NCI-H1694 treated with DMSO at 0.1 percent for 48 hours (cell line): ENCODE data around the gene HHAT.

Experiments
- DNase-seq: peaks from one replicate; lab custom pipeline; 2025; lab: John Stamatoyannopoulos, UW

HHAT gene

DNA sequence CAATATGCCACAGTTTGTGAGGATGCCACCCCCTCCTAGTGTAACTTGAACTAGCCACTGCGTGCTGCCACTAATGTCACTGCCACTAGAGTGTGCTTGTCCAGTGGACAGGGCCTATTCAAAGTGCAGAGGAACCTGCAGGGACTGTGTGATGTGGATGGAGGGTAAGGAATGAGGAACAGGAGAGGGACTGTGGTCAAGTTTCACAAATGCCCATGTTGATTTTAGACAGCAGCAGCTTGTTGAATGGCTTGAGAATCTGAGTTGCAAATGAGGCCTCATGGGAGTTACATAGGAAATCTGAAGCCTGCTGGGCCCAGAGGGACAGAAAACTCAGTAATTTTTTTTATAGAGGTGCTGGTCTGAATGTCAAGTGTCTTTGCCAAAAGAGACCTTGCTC lies 112.3 kb downstream of the HHAT start:
- no peak for DNase-seq

DNA sequence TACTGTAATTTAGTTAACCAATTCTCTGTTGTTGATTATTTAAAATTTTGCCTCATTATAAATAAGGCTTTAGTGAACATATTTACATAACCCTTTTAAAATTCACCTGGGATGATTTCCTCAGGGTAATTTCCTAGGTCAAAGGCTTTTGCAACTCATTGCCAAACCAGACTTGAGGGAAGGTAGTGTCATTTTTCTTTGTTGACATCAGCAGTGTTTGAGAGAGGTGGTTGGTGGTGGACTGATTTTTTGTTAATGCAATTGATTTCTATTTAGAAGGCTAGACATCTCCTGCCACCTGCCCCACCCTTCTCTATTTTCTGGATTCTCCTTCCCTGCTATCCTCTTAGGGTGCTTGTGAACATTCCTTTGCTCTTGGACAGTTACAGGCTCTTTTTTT lies 116.8 kb downstream of the HHAT start:
- DNase-seq, result no peak

DNA sequence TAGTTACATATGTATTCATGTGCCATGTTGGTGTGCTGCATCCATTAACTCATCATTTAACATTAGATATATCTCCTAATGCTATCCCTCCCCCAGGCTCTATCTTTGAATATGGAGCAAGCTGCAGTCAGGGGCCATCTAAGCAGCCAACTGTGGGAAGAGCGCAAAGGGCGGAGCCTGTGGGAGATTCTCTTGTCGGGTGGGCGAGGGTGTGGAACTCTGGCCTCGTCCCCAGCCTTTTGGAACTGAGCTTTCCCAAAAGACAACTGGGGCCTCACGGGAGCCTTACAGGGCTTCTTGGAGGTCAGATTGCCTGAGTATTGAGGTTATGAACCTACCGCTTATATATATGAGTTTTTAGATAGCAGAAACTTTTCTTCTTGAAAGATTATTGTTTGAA lies 117.2 kb downstream of the HHAT start:
- no peak for DNase-seq

DNA sequence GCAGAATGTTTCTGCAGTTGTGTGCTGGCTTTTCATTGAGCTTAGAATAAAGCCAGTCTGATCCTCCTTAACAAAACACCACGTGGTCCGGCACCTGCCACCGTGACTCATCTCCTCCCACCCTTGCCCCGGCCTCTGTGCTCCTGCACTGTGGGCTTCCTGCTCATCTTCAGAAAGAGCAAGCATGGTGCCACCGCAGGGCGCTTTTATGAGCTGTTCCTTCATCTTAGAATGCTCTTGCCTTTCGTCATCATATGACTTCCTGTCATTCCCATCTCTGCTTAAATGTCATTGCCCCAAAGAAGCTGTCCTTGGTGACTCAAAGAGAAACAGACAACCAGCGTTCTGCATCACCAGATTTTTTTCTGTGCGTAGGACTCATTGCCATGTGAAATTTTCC lies 117.8 kb downstream of the HHAT start:
- DNase-seq, result no peak

DNA sequence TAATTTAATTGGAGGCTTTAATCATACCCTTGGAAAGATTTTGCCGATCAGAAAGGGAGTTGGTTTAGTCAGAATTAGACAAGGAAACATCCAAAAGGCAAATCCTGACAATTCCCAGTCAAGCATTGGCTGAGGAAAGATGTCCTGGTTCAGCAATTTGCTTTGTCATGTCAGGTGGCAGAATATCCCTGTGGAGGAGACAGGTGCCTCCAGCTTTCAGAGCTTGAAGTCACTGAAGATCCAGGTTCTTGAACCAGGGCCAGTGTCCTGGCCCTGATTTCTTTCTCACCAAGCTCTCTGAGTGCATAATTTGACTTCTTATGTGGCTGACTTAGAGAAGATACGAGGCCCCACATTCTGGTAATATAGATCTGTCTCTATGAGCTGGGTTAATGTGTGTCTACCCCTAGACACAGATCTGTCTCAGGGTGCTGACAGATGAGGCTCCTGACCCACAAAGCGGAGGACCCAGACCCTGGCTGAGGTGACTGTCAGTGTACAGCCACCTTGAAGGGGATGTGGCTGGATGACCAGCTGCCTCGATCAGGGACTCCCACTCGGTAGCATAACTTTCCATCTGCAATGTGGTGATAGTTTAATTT lies 118.9 kb downstream of the HHAT start:
- DNase-seq, result no peak

DNA sequence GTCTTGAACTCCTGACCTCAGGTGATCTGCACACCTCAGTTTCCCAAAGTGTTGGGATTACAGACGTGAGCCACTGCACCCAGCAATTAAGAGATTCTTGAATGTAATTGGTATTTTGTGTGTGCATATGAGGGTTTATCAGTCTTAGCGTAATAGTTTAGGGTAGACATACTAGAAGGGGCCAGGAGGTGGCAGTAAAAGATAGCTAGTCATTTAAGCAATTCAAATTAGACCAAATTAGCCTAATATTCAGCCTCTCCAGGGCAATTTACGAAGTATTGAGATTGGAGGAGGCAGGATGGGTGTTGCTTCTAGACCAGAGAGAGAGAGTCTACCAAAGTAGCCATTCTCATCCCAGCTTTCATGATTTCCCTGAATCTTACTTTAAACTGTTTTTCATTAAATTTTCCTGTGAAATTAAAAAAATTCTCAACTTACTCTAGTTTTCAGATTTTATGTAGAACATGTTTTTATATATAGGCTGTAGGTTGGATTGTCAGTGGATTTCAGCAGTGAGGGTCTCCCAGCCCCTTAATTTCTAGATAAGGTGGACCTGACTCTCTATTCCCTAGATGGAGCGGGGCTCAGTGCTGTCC lies 119.7 kb downstream of the HHAT start:
- peak; percentile 82 for DNase-seq

DNA sequence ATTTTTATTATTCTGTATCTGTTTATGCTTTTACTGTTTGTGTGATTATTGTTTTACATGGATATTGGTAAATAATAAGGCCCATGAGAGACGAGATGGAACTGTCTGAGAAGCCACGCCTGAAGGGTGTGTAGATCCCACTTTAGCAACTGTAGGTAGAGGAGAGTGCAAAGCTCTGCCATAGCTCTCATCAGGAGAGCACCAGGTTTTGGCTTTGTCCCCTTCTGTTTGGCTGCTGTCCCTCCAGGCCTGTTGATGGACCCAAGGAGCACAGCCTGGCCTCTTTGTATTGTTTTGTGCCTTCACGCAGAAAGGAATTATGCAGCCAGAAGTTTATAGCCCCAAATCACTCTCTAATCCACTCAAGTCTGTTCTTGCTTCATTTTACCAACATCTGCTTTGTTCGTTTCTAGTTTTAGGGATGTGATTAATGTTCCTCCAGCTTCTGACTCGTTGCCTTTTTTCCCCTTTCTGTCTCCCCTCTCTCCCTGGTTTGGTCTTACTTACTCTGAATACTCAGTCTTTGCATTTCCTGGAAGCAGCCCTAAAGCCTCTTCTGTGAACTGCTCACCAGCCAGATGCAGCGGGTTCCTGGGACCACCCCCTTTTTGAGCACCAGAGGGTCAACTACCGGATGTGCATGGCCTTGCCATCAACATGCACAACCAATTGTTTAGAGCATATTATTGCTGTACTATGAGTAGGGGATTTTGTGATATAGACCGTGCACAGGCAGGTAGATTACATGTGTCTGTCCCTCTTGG lies 127.3 kb downstream of the HHAT start:
- no peak for DNase-seq

DNA sequence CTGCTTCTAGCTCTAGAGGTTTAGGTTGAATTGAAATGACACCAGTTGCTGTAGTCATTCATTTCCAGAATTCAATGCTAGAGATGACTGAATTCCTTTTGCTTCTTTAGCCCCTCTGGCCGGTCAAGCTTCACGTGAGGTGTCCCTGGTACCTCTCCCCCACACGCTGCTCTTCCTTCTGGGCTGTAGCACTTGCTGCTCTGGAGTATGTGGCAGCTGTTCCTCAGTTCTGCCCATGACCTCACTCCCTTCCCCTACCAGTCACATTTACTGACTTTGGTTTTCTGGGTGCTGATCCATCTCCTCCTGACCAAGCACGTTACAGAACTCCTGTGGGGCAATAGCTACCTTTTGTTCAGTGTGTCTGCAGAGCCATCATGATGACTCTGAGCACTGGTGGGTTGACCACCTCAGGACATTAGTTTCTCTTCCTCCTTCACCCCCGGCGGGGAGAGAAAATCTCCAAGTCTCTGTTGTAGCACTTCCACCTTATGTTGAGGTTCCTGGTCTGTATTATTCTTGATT lies 128.1 kb downstream of the HHAT start:
- no peak for DNase-seq

DNA sequence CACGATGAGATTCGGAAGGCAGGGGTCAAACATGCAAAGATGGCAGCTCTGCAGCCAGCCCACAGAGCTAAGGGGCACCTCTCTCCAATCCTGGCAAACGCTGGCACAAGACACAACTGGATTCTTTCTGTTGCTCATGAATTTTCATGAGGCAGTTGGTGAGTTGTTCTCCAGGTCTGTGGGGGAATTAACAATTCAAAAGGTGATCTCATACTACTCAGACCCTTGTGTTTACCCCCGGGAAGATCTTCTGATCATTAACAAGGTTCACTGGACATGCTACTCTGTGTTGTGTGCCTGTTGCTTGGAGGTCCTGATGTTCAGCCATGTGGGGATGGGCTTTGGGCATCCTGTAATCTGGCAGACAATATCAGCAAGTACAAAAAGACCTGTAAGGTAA lies 128.9 kb downstream of the HHAT start:
- no peak for DNase-seq

DNA sequence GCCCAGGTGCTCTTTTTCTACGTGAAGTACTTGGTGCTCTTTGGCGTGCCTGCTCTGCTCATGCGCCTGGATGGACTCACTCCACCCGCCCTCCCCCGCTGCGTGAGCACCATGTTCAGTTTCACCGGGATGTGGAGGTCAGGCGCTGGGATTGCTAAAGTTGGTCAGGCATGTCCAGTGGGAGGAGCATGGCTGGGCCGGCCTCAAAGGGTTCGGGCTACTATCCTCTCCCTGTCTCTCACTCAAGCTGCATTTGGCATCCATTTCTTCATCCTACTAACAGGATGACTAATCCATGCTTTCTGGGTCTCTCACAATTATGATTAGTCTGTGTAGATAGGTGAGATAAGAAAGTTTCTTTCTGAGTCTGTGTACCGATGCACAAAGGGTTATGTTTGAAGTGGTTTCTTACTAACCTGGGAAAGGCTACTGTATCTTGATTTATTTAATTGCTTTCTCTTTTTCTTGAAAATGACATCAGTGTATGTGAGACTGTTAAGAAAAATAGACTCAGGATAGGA lies 135.9 kb downstream of the HHAT start:
- no peak for DNase-seq

DNA sequence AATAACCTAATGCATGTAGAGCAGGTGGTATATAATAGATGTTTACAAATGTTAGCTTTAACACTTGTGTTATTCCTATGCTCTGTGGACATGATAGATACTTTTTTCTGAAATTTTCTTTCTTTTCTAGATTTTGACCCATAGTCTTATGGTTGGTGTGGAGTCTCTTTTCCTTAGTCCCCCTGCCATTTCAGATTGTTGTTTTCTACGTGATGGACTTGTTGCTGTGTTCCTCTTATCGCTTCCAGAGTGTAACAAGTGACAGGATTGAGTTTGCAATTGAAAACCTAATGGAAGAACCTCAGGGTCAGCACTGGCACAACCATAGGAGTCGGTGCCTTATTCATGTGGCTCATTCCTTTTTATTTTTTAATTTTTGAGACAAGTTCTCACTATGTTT lies 136.4 kb downstream of the HHAT start:
- DNase-seq, result no peak

DNA sequence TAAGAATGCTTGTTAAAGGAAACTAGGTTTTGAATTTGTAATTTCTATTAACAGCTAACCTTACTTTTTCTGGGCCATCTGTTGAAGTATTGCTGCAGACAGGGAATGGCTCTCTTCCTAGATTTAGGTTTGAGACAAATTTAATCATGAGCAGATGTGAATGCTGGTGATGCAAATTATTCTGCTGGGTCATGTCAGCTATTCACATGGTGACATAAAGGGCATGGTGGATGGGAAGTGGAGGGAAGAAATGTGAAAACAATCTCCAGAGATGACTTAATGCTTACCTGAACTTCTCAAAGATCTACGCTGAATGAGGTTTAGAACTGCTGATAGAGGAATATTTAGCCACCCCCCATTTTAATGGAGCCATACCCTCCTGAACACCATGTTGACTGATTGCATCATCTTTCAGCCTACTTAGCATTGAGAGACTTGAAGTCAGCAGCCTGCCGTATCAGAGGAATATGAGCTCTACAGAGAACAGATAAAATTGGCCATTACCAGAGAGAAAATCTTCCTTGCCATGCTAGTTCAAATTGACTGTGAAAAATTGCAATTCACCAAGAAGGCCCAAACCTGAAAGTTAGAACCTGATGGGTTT lies 138.8 kb downstream of the HHAT start:
- DNase-seq, result peak; percentile 42

DNA sequence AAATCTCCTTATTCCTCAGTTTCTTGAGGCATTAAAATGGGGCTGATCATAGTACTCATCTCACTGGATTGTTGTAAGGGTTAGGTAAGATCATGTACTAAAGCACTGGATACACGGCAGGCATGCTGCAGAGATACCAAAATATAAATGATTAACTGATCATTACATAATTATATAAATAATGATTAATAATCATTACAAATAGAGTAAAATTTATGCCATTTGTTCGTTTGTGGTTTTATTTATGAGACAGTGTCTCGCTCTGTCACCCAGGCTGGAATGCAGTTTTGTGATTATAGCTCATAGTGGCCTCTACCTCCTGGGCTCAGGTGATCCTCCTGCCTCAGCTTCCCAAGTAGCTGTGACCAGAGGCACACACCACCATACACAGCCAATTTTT lies 140.7 kb downstream of the HHAT start:
- DNase-seq, result no peak

DNA sequence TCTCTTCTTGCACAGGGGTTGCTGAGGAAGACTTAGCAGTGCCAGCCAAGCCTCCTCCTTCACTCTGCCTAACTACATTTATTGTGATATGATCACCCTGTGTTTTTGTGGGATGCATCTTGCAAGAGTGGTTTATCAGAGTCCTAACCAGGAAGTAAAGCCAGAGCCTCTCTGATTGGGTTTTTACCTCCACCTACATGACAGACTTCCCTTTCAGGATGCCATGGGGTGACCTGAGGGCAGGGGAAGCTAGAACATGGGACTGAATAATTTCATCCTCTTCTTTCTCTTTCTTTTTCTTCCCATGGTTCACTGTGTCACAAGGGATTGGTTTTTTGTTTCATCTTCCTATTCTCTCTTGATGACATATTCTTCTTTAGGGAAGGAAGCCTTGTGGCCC lies 146.6 kb downstream of the HHAT start:
- no peak for DNase-seq

DNA sequence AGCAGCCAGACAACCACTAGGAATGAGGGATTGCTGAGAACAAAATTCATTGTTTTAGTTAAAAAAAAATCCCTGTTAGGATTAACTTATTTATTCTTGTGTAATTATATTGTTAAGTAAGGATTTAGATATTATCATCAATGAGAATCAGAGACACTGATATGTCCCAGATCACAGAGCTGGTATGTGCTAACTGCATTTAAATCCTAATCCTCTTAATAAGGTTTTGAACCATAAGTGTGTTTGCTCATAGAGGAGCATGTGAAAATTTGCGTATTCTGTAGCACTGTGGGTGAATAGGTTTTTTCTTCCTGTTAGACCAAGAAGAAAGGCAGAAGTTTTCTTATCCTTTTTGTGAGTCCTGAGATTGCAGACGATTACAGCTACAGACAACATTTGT lies 147.1 kb downstream of the HHAT start:
- DNase-seq, result no peak

DNA sequence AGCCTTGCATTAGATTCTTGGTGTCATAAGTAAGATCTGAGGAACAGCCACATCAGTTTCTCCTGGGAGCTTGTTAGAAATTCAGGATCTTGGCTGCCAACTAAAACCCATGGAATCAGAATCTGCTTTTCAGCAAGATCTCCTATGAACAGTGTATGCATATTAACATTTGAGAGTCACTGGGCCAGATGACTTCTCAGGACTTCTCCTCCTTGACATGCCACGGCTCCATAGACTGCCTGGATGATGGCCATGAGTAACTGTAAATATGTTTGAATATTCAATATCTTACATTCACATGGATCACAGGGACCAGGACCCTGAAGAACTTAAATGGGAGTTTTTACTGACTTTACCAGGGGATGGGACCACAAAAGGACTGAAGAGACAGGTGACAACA lies 148.0 kb downstream of the HHAT start:
- no peak for DNase-seq

DNA sequence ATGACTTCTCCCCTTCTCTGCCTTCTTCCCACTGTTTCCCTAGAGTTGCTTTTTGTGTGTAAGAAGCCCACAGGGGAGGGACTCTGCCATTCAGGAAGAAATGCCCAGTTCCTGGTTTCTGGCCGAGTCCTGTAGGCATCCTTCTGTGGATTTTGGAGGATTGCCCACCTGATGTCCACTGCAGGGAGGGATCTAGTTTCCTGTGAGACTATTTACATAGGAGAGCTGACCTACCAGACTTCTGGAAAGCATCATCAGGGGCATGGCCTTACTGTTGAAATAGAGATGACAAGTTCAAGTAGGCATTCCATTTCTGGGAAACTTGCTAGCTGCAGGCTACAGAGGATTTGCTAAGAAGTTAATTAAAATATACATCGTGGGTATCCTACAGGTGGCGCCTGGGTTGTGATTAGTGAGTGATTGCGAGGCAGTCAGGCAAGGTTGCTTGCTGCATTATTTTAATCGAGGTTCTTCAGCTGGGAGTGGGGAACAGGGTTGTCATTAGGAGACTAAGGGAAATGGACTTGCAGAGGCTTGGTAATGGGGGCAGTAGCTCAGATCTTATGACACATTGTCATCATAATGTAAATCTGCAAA lies 148.7 kb downstream of the HHAT start:
- DNase-seq, result no peak

DNA sequence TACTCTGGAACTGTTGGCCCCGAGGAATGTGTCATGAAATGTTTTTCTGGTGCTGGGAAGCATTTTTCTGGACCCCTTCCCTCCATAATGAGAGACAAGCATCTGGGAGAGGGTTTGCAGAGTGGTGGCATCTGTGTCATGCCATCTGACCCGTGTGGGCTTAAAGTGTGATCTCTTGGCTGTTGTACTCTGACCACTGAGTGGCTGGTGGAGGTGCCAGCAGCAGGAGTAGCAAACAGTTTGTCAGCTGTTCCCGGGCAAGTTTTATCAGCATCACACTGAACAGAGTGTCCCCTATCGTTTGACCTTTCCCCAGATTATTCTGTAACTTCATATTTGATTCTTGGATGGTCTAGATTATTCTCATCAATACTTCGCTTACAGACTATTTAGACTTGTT lies 150.1 kb downstream of the HHAT start:
- no peak for DNase-seq

DNA sequence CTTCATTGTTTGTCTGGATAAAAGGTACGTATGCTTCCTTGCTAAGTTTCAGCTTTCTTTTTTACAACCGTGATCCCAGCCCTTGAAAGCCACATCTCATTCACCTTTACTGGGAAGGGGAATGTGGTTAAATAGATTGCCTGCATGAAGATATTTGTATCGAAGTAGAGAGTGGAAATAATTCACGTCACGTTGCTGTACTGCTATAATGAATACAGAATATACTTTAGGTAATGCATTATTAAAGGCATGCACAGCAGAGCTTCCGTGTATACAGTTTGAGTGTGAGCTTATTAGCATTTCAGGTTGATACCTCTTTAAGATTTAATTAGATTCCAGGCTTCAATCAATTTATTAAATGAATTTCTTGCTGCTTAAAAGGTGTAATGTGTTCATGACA lies 153.8 kb downstream of the HHAT start:
- DNase-seq, result no peak

DNA sequence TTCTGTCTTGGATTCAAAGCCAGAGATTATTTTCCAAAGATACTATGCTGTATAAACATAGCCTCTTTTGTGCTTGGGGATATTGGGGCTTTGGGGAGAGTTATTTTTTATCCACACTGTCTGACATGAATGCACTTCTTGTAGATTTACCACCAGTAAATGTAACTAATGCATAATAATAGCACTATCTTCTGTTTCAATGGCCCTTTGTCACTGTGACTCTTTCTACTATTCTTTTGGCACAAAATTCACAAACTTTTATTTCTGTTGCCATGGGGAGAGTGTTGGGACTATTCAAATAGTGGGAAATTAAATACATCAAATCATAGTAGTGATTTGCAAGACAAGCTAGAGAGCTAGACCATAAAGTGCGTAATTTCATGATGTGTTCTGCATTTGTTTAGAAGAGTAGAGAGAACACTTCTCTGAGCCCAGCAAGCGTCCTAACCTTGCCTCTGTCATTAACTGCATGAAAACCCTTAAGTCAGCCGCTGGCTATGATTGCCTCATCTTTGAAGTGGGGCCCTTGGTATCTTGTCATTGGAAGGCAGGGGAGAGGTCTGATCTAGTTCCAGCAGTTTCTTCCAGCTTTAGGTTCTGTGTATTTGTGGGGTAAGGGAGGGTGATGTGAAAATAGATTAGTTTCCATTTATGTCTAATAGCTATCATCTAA lies 154.4 kb downstream of the HHAT start:
- no peak for DNase-seq

DNA sequence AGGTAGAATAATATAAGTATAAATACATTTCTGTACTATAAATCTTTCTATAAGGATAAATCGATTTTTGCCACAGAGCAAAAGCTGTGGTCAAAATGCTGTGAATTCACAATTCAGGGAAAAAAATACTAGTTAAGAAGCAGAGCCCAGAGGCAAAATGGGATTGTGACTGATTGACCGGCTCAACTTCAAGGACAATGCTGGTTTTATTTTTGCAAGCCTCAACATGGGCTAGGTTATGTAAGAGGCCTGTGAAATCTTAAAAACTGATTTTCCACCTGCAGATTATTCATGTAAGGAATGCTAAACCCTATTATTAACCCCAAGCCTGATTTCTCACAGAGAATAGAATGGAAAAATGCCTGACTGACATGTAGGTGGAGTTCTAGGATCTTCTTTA lies 155.1 kb downstream of the HHAT start:
- no peak for DNase-seq

DNA sequence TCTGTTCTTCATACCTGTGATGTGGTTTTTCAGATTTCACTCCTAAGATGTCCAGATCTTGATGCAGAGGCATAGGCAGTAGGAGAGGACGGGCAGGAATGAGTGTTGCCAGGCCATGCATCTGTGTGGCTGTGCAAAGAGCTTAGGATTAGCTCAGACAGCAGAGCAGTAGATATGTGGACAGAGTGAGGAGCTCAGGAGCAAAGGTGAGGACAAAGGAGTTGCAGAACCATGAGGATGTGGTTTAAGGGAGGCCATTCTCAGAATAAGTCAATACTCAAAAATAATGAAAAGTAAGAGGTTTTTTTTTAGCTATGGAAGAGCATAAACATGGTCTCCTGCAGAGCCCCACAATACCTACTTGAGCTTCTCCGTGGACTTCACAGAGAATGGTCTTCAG lies 158.3 kb downstream of the HHAT start:
- DNase-seq, result no peak
